Heart left ventricle (tissue), 16 donors: ENCODE results near the gene RCE1. TPM values are rescaled to one million over a fixed set of nuclear protein-coding genes. Genes with fewer than 3 reads are reported as not detected.

Source experiments
- ATAC-seq, 4 donors: fragments of 200-7000 bp; cut with Tn5 transposase; one replicate each; pipeline ENCODE4 v1.9.1; 2020 to 2022; ENCODE audit warnings: moderate library complexity in 4 of 4, mild to moderate bottlenecking in 3 of 4, moderate number of reproducible peaks in 1 of 4
- DNase-seq, 5 donors: peaks; one replicate each; pipeline ENCODE4 v3.0.0-alpha.2; 2020
- H3K27ac ChIP-seq, 12 donors: fragments of 200-600 bp; sonication (generic) in 4 of 12; one replicate each; pipeline versions ENCODE4 v1.5.0 to v1.8.0; 2016 to 2022; ENCODE audit warnings: mild to moderate bottlenecking in 2 of 12
- H3K27me3 ChIP-seq, 9 donors: fragments of 200-600 bp; sonication (generic) in 2 of 9; one replicate each; pipeline versions ENCODE4 v1.5.1 to v1.8.0; 2016 to 2022; ENCODE audit warnings: mild to moderate bottlenecking in 3 of 9
- H3K36me3 ChIP-seq, 9 donors: fragments of 200-600 bp; sonication (generic) in 2 of 9; one replicate each; pipeline versions ENCODE4 v1.5.0 to v1.8.0; 2018 to 2022; ENCODE audit warnings: mild to moderate bottlenecking in 2 of 9
- H3K4me1 ChIP-seq, 12 donors: fragments of 200-600 bp; sonication (generic) in 4 of 12; one replicate each; pipeline versions ENCODE4 v1.5.0 to v1.8.0; 2016 to 2022; ENCODE audit warnings: mild to moderate bottlenecking in 3 of 12
- H3K4me3 ChIP-seq, 12 donors: fragments of 200-600 bp; sonication (generic) in 4 of 12; one replicate each; pipeline versions ENCODE4 v1.5.0 to v1.8.0; 2017 to 2022; ENCODE audit warnings: mild to moderate bottlenecking in 9 of 12, moderate library complexity in 4 of 12
- H3K9me3 ChIP-seq, 12 donors: fragments of 200-600 bp; sonication (generic) in 4 of 12; one replicate each; pipeline versions ENCODE4 v1.5.0 to v1.8.0; 2016 to 2022; ENCODE audit warnings: mild to moderate bottlenecking in 1 of 12
- CTCF ChIP-seq, 12 donors: fragments of 200-600 bp; sonication (generic) in 4 of 12; IDR thresholded peaks; one replicate each; pipeline versions ENCODE4 v1.5.0 to v1.8.0; 2018 to 2022; ENCODE audit warnings: antibody characterized with exemption in 12 of 12, mild to moderate bottlenecking in 5 of 12
- POLR2A ChIP-seq, 2 donors: fragments of 450-650 bp; IDR thresholded peaks; one replicate each; pipeline ENCODE4 v1.6.1; 2017; ENCODE audit warnings: antibody characterized with exemption in 2 of 2, mild to moderate bottlenecking in 2 of 2, moderate library complexity in 2 of 2
- WGBS, 4 donors: extraction: QIAGEN DNeasy Blood & Tissue Kit in 2 of 4; methylation state at CpG; one replicate each; pipeline versions ENCODE4 v1.1.5 to v1.1.7; 2013 to 2018; 5-methylcytosine and 5-hydroxymethylcytosine counted together
- intact Hi-C, 10 donors: fragments of 100-400 bp; cut with DNase I; formaldehyde crosslinking; loops; one replicate each; pipeline versions ENCODE4 v1.11.1 to v1.14.2; 2022
- polyA plus RNA-seq, 2 donors: library from polyadenylated mRNA; stranded (reverse); fragments of 200-250 nt; gene quantifications; one replicate each; pipeline ENCODE4 v1.2.3, GENCODE V29; 2013
- total RNA-seq, 9 donors: library from RNA; depleted of rRNA in 2 of 9; stranded (reverse); fragments of >200 nt in 2 of 9; fragmentation: NEBNext Ultra II Directional in 3 of 9; extraction: Animal tissue kit (Norgen Biotek cat#: 25700) in 3 of 9; gene quantifications; one replicate each; pipeline versions ENCODE4 v1.1.0 to v1.2.4, GENCODE V29; 2016 to 2023
- donor health status: ischemic (EF 13 %, LVEDD 7.1; RV severe dilation, severe dysfunction).
- donor health status: healthy with polysubstance abuse.
- donor health status: DM: no; HTN: yes; CAD: no.
- donor health status: DM: no; HTN: no; CAD: no.
- donor health status: ischemic (EF 25% LVEDD 6.9; RV normal size, moderate dysfunction).
- donor health status: ischemic (EF 25% LVEDD 5.7; RV mildly dilated, moderate dysfunction).
- donor health status: healthy.
- donor health status: DM: yes; HTN: yes; CAD: no.
- donor health status: ischemic (EF 35%, LVEDD 5.7; RV mildly dilated, moderate dysfunction).
- donor health status: nonischemic (EF 11% LVEDD 7.7; RV severe dilation, severe dysfunction).
- donor health status: DM: yes; HTN: yes; CAD: no.
- donor health status: PGD.
- donor health status: ischemic (EF 29% LVEDD 5.4; RV normal size, mild dysfunction).
- donor health status: nonischemic (EF 23%, LVEDD 6.1; RV moderate dilation, normal function).

Gene RCE1
- total and polyA plus RNA-seq, 11 donors: 2.1 to 9.5 (median 5.0) TPM

GRCh38 chr11:66850588-66851238 is 7.5 kb downstream of the RCE1 start:
- TF ChIP-seq POLR2A (IDR thresholded peaks at IDR 0.05) (no peak), CTCF (IDR thresholded peaks at IDR 0.05) (no peak)
- Histone ChIP-seq H3K27ac (no peak overlapping the region), H3K4me1 (peaks cover 0 to 8% (median 5%) of the 10 kb centered on the region in 12 donors), H3K9me3 (no peaks in the 10 kb centered on the region), H3K4me3 (no peak overlapping the region), H3K36me3 (peaks cover 0 to 33% (median 22%) of the 10 kb centered on the region in 9 donors), H3K27me3 (no peaks in the 10 kb centered on the region)
- 91 to 95% (median 92%) methylated on average over 14 to 23 of the region's 23 CpGs for WGBS, 4 donors
- peak in 2 of 5 donors; percentile 12 to 46 for DNase-seq
- ATAC-seq: no peak
- intact Hi-C loops: no loop called here

GRCh38 chr11:66851239-66851596 is 8.0 kb downstream of the RCE1 start:
- intact Hi-C loops: no loop called here
- Histone ChIP-seq H3K9me3 (no peaks in the 10 kb centered on the region), H3K4me1 (peaks cover 0 to 13% (median 6%) of the 10 kb centered on the region in 12 donors), H3K36me3 (peaks cover 0 to 28% (median 18%) of the 10 kb centered on the region in 9 donors), H3K27me3 (no peaks in the 10 kb centered on the region), H3K27ac (no peak overlapping the region), H3K4me3 (no peak overlapping the region)
- no peak for DNase-seq
- 83 to 90% (median 86%) methylated on average over 4 of the region's 4 CpGs for WGBS, 4 donors
- TF ChIP-seq CTCF (IDR thresholded peaks at IDR 0.05): no peak
- TF ChIP-seq POLR2A (IDR thresholded peaks at IDR 0.05): no peak
- no peak for ATAC-seq

- Histone ChIP-seq H3K4me3 (no peak overlapping the region), H3K4me1 (peaks cover 0 to 13% (median 6%) of the 10 kb centered on the region in 12 donors), H3K27ac (no peak overlapping the region), H3K36me3 (peaks cover 0 to 21% (median 12%) of the 10 kb centered on the region in 9 donors), H3K27me3 (no peaks in the 10 kb centered on the region), H3K9me3 (no peaks in the 10 kb centered on the region)
- intact Hi-C loops: no loop called here
- DNase-seq (peak in 1 of 5 donors; percentile 45), ATAC-seq (no peak)
- WGBS, 4 donors: 70 to 76% (median 71%) methylated on average over 13 to 26 of the region's 26 CpGs
- TF ChIP-seq POLR2A (IDR thresholded peaks at IDR 0.05) (no peak), CTCF (IDR thresholded peaks at IDR 0.05) (no peak)
Measured at GRCh38 chr11:66851698-66852465, 8.6 kb downstream of the RCE1 start.

GRCh38 chr11:66852466-66853241 is 9.4 kb downstream of the RCE1 start:
- H3K4me1 ChIP-seq: peaks cover 0 to 13% (median 7%) of the 10 kb centered on the region in 12 donors
- WGBS, 4 donors: 87 to 91% (median 89%) methylated on average over 26 of the region's 26 CpGs
- no peak overlapping the region for H3K4me3 ChIP-seq
- no peaks in the 10 kb centered on the region for H3K9me3 ChIP-seq
- intact Hi-C loops: no loop called here
- DNase-seq: peak in 1 of 5 donors; percentile 54
- TF ChIP-seq POLR2A (IDR thresholded peaks at IDR 0.05) (no peak), CTCF (IDR thresholded peaks at IDR 0.05) (no peak)
- peaks cover 0 to 15% (median 7%) of the 10 kb centered on the region in 9 donors for H3K36me3 ChIP-seq
- H3K27me3 ChIP-seq: no peaks in the 10 kb centered on the region
- no peak for ATAC-seq
- no peak overlapping the region for H3K27ac ChIP-seq
